Skeletal muscle satellite cell (primary cell): Measurements from ENCODE around the gene DMXL2. TPM values are rescaled to one million over a fixed set of nuclear protein-coding genes. Genes with fewer than 3 reads are reported as not detected.
"Not testable (repeated sequence)": the region's sequence is repeated elsewhere in the genome, so short reads cannot be mapped to it uniquely, and the experiment has no call there.

ENCODE experiments used
- H3K27me3 ChIP-seq: 2 replicates; pipeline ENCODE4 v1.7.0; 2013; ENCODE audit warnings: low read length; ENCODE audit not compliant: control insufficient read depth, insufficient read depth
- H3K36me3 ChIP-seq: 2 replicates; pipeline ENCODE4 v1.7.0; 2013; ENCODE audit warnings: mild to moderate bottlenecking, control low read depth, low read length; ENCODE audit not compliant: insufficient read depth
- H3K4me1 ChIP-seq: 2 replicates; pipeline ENCODE4 v1.7.0; 2013; ENCODE audit warnings: low read length; ENCODE audit not compliant: control insufficient read depth, insufficient read depth
- H3K4me2 ChIP-seq: 2 replicates; pipeline ENCODE4 v1.7.0; 2013; ENCODE audit warnings: mild to moderate bottlenecking, low read length
- H3K4me3 ChIP-seq: 2 replicates; pipeline ENCODE4 v1.7.0; 2013; ENCODE audit warnings: low read length
- H3K9ac ChIP-seq: 2 replicates; pipeline ENCODE4 v1.7.0; 2013; ENCODE audit warnings: mild to moderate bottlenecking, low read depth, low read length, moderate library complexity
- H3K9me3 ChIP-seq: replicated peaks from 2 replicates; pipeline ENCODE4 v1.7.0; 2013; ENCODE audit warnings: mild to moderate bottlenecking, control low read depth, low read length
- total RNA-seq: library from RNA; depleted of rRNA; stranded (reverse); fragments of >200 nt; gene quantifications from 2 replicates; pipeline ENCODE4 v1.2.3, GENCODE V29; 2012; rRNA removed

Gene DMXL2
- total RNA-seq, result 18.6 and 21.5 TPM in 2 replicates

- Histone ChIP-seq H3K9ac (peak within 1 kb of the TSS; percentile 85), H3K27me3 (no peaks in the 10 kb centered on the region), H3K4me2 (peak within 1 kb of the TSS; percentile 93), H3K9me3 (no peaks in the 10 kb centered on the region), H3K4me1 (peaks cover 17% of the 10 kb centered on the region), H3K36me3 (no peaks in the 10 kb centered on the region), H3K4me3 (peak within 1 kb of the TSS; percentile 94)
Observed at GRCh38 chr15:51622604-51623370, at the start of gene DMXL2. Gene DMXL2, minus strand, starts transcription at chr15:51622771. Its CDS starts 226 bp downstream, at chr15:51622545.

GRCh38 chr15:51672155-51672687 lies 49.6 kb upstream of the DMXL2 start:
- H3K27me3 ChIP-seq, result peaks cover 46% of the 10 kb centered on the region
- H3K4me1 ChIP-seq, result no peaks in the 10 kb centered on the region
- H3K36me3 ChIP-seq, result no peaks in the 10 kb centered on the region
- no peak overlapping the region for H3K9ac ChIP-seq
- H3K4me3 ChIP-seq, result no peak overlapping the region
- H3K4me2 ChIP-seq, result no peak overlapping the region
- no peaks in the 10 kb centered on the region for H3K9me3 ChIP-seq

- H3K27me3 ChIP-seq, result peaks cover 38% of the 10 kb centered on the region
- H3K9me3 ChIP-seq, result no peaks in the 10 kb centered on the region
- H3K4me1 ChIP-seq, result no peaks in the 10 kb centered on the region
- H3K4me2 ChIP-seq, result no peak overlapping the region
- no peaks in the 10 kb centered on the region for H3K36me3 ChIP-seq
- no peak overlapping the region for H3K4me3 ChIP-seq
- no peak overlapping the region for H3K9ac ChIP-seq
Observed at GRCh38 chr15:51669381-51669780, 46.8 kb upstream of the DMXL2 start.

GRCh38 chr15:51668446-51668845 lies 45.9 kb upstream of the DMXL2 start:
- Histone ChIP-seq H3K9ac (no peak overlapping the region), H3K4me3 (no peak overlapping the region), H3K4me2 (no peak overlapping the region), H3K9me3 (no peaks in the 10 kb centered on the region), H3K36me3 (no peaks in the 10 kb centered on the region), H3K4me1 (no peaks in the 10 kb centered on the region), H3K27me3 (peaks cover 32% of the 10 kb centered on the region)

GRCh38 chr15:51667478-51667877 lies 44.9 kb upstream of the DMXL2 start:
- Histone ChIP-seq H3K36me3 (no peaks in the 10 kb centered on the region), H3K27me3 (peaks cover 32% of the 10 kb centered on the region), H3K4me2 (no peak overlapping the region), H3K4me3 (no peak overlapping the region), H3K4me1 (no peaks in the 10 kb centered on the region), H3K9me3 (no peaks in the 10 kb centered on the region), H3K9ac (no peak overlapping the region)

GRCh38 chr15:51661072-51661471 lies 38.5 kb upstream of the DMXL2 start:
- H3K9me3 ChIP-seq, result no peaks in the 10 kb centered on the region
- no peak overlapping the region for H3K9ac ChIP-seq
- H3K36me3 ChIP-seq, result no peaks in the 10 kb centered on the region
- H3K4me3 ChIP-seq, result no peak overlapping the region
- H3K4me1 ChIP-seq, result no peaks in the 10 kb centered on the region
- no peak overlapping the region for H3K4me2 ChIP-seq
- H3K27me3 ChIP-seq, result peaks cover 8% of the 10 kb centered on the region

GRCh38 chr15:51658664-51659063 lies 36.1 kb upstream of the DMXL2 start:
- no peak overlapping the region for H3K4me2 ChIP-seq
- no peaks in the 10 kb centered on the region for H3K4me1 ChIP-seq

GRCh38 chr15:51655401-51656057 lies 33.0 kb upstream of the DMXL2 start:
- H3K9me3 ChIP-seq, H3K4me2 ChIP-seq, H3K36me3 ChIP-seq, H3K4me3 ChIP-seq, H3K4me1 ChIP-seq, H3K9ac ChIP-seq: not testable (repeated sequence)
- H3K27me3 ChIP-seq, result peaks cover 17% of the 10 kb centered on the region

More at GRCh38 chr15:51658664-51659063, 36.1 kb upstream of the DMXL2 start:
- peaks cover 9% of the 10 kb centered on the region for H3K27me3 ChIP-seq
- no peaks in the 10 kb centered on the region for H3K36me3 ChIP-seq
- H3K9ac ChIP-seq, result no peak overlapping the region
- no peaks in the 10 kb centered on the region for H3K9me3 ChIP-seq
- H3K4me3 ChIP-seq, result no peak overlapping the region

GRCh38 chr15:51652084-51652668 lies 29.6 kb upstream of the DMXL2 start:
- peaks cover 17% of the 10 kb centered on the region for H3K27me3 ChIP-seq
- H3K4me2 ChIP-seq, result no peak overlapping the region
- no peaks in the 10 kb centered on the region for H3K4me1 ChIP-seq
- no peaks in the 10 kb centered on the region for H3K9me3 ChIP-seq
- H3K36me3 ChIP-seq, result no peaks in the 10 kb centered on the region
- H3K4me3 ChIP-seq, result no peak overlapping the region
- no peak overlapping the region for H3K9ac ChIP-seq

GRCh38 chr15:51649659-51650521 lies 27.3 kb upstream of the DMXL2 start:
- Histone ChIP-seq H3K36me3 (no peaks in the 10 kb centered on the region), H3K4me2 (no peak overlapping the region), H3K4me1 (no peaks in the 10 kb centered on the region), H3K9ac (no peak overlapping the region), H3K9me3 (no peaks in the 10 kb centered on the region), H3K4me3 (no peak overlapping the region), H3K27me3 (peaks cover 17% of the 10 kb centered on the region)

- not testable (repeated sequence) for H3K4me1 ChIP-seq, H3K9me3 ChIP-seq, H3K36me3 ChIP-seq, H3K4me2 ChIP-seq, H3K9ac ChIP-seq, H3K4me3 ChIP-seq
- H3K27me3 ChIP-seq, result peaks cover 16% of the 10 kb centered on the region
Observed at GRCh38 chr15:51648643-51649042, 26.1 kb upstream of the DMXL2 start.
